ENCODE measurements around the gene ALDH8A1. TPM values are rescaled to one million over a fixed set of nuclear protein-coding genes. Genes with fewer than 3 reads are reported as not detected.

Gene ALDH8A1
- total RNA-seq, 1 experiment from 2014 or later, result not detected

DNA sequence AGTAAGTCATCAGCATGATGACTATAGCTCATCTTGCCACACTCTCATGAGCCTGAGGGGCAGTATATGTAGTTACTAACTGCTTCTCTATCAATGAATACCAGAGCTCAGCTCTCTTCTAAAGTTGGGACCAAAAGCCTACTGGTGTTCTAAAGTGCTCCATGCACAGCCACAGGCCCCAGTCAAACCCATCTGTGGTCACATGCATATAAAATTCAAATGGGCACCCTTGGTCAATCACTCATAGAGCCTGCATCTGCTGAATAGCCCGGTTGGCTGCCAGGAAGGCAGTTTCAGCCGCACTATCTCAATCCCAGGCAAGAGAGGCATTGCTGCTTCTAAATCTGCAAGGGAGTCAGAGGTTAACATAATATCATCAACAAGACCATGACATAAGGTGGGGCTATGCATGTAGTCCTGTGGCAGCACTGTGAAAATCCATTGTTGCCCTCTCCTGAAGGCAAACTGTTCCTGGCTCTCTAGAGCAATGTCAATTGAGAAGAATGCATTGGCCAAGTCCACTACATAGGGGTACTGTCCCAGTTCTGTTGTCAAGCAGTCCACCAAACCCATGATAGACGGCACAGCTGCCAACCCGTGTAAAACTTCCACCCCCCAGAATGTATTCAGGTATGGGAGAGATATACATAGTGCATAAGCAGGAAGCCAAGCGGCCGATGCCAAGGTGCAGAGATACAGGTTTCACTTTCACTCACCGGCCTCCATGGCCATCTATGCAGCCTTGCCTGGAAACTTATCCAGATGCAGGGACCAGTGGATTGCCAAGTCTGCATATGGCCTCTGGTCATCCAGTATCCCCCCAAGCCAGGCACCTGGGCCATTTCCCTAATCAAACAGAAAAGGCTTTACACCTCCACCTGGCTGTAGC lies 76.2 kb downstream of the ALDH8A1 start:
- no peak for DNase-seq (ENCODE audit: low spot score)

- DNase-seq (ENCODE audit: low spot score), result no peak
Observed at GRCh38 chr6:134870677-134871498, 79.0 kb downstream of the ALDH8A1 start.

DNA sequence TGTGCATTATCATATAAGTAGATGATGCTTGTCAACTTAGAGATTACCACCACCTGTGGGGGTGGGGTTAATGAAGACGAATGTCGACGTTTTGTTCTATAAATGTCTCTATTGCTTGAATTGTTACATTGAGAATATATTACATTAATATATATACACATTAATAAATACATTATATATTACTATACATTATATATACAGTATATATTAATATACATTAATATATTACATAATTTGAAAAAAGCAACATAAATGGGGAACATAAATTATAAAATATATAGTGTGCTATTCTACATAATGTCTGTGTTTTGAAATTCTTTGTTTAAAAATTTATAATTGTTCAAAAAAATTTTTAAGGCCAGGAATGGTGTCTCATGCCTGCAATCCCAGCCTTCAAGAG lies 81.1 kb downstream of the ALDH8A1 start:
- DNase-seq (ENCODE audit: low spot score), result no peak

Other genes with a start within 250 kb of the ALDH8A1 start
- gene HBS1L, start 104.7 kb upstream of the ALDH8A1 start, total RNA-seq (2014; rRNA removed; shearing (Covaris generic)), result 65.1 and 74.3 TPM in 2 replicates
- gene MYB, start 231.2 kb upstream of the ALDH8A1 start, total RNA-seq (2014; rRNA removed; shearing (Covaris generic)), result 14.5 and 14.7 TPM in 2 replicates